DOHH2 (cell line): ENCODE measurements around the gene SPATA31A6.
"Not testable (repeated sequence)": the region's sequence is repeated elsewhere in the genome, so short reads cannot be mapped to it uniquely, and the experiment has no call there.

Source experiments
- H3F3A ChIP-seq: fragments of 200-600 bp; sonication (generic), shearing (Covaris generic); 2 replicates; pipeline ENCODE4 v1.6.0; 2016; ENCODE audit warnings: antibody characterized with exemption, mild to moderate bottlenecking; ENCODE audit not compliant: control insufficient read depth, insufficient read depth
- H3K27ac ChIP-seq: fragments of 200-600 bp; sonication (generic); 2 replicates; pipeline ENCODE4 v1.5.1; 2014; ENCODE audit warnings: low read depth, mild to moderate bottlenecking, low read length, moderate library complexity
- H3K27me3 ChIP-seq: fragments of 200-600 bp; sonication (generic); 2 replicates; pipeline ENCODE4 v1.6.1; 2014; ENCODE audit warnings: mild to moderate bottlenecking, low read length, mixed read lengths; ENCODE audit not compliant: control insufficient read depth
- H3K36me3 ChIP-seq: fragments of 200-600 bp; sonication (generic); 2 replicates; pipeline ENCODE4 v1.6.1; 2014; ENCODE audit warnings: mild to moderate bottlenecking, low read length, moderate library complexity, mixed read lengths; ENCODE audit not compliant: control insufficient read depth
- H3K4me1 ChIP-seq: fragments of 200-600 bp; sonication (generic); 2 replicates; pipeline ENCODE4 v1.6.1; 2014; ENCODE audit warnings: mild to moderate bottlenecking, low read length, mixed read lengths; ENCODE audit not compliant: control insufficient read depth
- H3K4me2 ChIP-seq: fragments of 200-600 bp; sonication (generic); 2 replicates; pipeline ENCODE4 v1.6.0; 2014; ENCODE audit warnings: mild to moderate bottlenecking, low read length, moderate library complexity
- H3K4me3 ChIP-seq: fragments of 200-600 bp; sonication (generic); 2 replicates; pipeline ENCODE4 v1.5.1; 2014; ENCODE audit warnings: mild to moderate bottlenecking, low read length, mixed read lengths
- H3K79me2 ChIP-seq: fragments of 200-600 bp; sonication (generic); 2 replicates; pipeline ENCODE4 v1.6.1; 2014; ENCODE audit warnings: mild to moderate bottlenecking, low read length, mixed read lengths; ENCODE audit not compliant: control insufficient read depth
- H3K9me2 ChIP-seq: fragments of 200-600 bp; sonication (generic); replicated peaks from 2 replicates; pipeline ENCODE4 v1.6.1; 2014; ENCODE audit warnings: mild to moderate bottlenecking, low read length, mixed read lengths; ENCODE audit not compliant: control insufficient read depth
- H3K9me3 ChIP-seq: fragments of 200-600 bp; sonication (generic); 2 replicates; pipeline ENCODE4 v1.6.1; 2014; ENCODE audit warnings: antibody characterized with exemption, low read length, mixed read lengths; ENCODE audit not compliant: control insufficient read depth, insufficient read depth
- H4K20me1 ChIP-seq: fragments of 200-600 bp; sonication (generic); 2 replicates; pipeline ENCODE4 v1.6.0; 2014; ENCODE audit warnings: low read depth, mild to moderate bottlenecking, antibody characterized with exemption, low read length, moderate library complexity; ENCODE audit not compliant: control insufficient read depth, insufficient read depth

The SPATA31A6 gene

DNA sequence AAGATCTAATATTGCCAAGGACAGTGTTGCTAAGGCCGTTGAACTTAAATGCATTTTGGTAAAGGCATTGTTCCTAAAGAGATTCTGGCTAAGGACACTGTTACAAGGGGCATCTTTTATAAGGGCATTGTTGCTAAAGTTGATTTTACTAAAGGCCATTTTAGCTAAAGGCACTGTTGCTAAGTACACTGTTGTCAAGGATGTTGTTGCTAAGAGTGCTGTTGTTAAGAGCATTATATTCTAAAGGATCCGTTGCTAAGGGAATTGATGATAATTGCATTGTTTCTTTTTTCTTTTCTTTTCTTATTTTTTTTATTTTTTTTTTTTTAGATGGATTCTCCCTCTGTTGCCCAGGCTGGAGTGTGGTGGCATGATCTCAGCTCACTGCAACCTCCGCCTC lies 53.9 kb downstream of the SPATA31A6 start:
- not testable (repeated sequence) for H3K9me2 ChIP-seq, H3K4me3 ChIP-seq, H4K20me1 ChIP-seq

DNA sequence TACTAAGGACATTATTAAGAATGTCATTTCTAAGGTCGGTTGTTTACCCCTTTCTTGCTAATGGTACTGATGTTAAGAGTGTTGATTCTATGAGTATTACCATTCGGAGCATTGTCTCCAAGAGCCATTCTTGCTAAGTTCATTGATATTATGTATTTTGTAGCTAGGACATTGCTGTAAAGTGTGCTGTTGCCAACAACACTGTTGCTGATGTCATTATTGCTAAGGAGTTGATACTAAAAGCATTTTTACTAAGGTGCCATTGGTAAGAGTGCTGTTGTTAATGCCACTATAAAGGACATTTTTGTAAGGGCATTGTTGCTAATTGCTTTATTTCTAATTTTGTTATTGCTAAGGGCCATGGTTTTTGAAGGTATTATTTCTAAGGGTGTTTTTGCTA lies 55.4 kb downstream of the SPATA31A6 start:
- H3K4me3 ChIP-seq, H3K4me2 ChIP-seq, H3K9me2 ChIP-seq, H3K79me2 ChIP-seq, H3F3A ChIP-seq, H3K27ac ChIP-seq, H4K20me1 ChIP-seq, H3K9me3 ChIP-seq, H3K4me1 ChIP-seq, H3K27me3 ChIP-seq, H3K36me3 ChIP-seq: not testable (repeated sequence)

More for the DNA sequence above, 53.9 kb downstream of the SPATA31A6 start:
- not testable (repeated sequence) for H3K36me3 ChIP-seq, H3K27me3 ChIP-seq, H3F3A ChIP-seq, H3K4me1 ChIP-seq, H3K79me2 ChIP-seq, H3K27ac ChIP-seq, H3K4me2 ChIP-seq, H3K9me3 ChIP-seq
